DND-41 (cell line): ENCODE data around the gene PCDHGA11.
A peak's percentile ranks its signal among the peaks of the same experiment; 100 is the strongest.
"Not testable (repeated sequence)": the region's sequence is repeated elsewhere in the genome, so short reads cannot be mapped to it uniquely, and the experiment has no call there.

Experiments used
- ATAC-seq: fragments of 200-7000 bp; cut with Tn5 transposase; 3 replicates; pipeline ENCODE4 v1.9.1; 2021; ENCODE audit warnings: low read depth; ENCODE audit not compliant: insufficient read depth
- DNase-seq: peaks from one replicate; pipeline ENCODE4 v3.0.0-alpha.2; 2020
- H2AFZ ChIP-seq: 2 replicates; pipeline ENCODE4 v1.6.0; 2012; ENCODE audit warnings: low read depth, low read length
- H3K27ac ChIP-seq: 2 replicates; pipeline ENCODE4 v1.5.1; 2012; ENCODE audit warnings: low read length, inconsistent platforms
- H3K27me3 ChIP-seq: fragments of 200-600 bp; sonication (generic); 2 replicates; pipeline ENCODE4 v1.6.0; 2012; ENCODE audit warnings: low read length, mild to moderate bottlenecking, inconsistent platforms; ENCODE audit not compliant: insufficient read depth, poor library complexity
- H3K36me3 ChIP-seq: 2 replicates; pipeline ENCODE4 v1.5.1; 2012; ENCODE audit warnings: low read length, inconsistent platforms; ENCODE audit not compliant: insufficient read depth
- H3K4me1 ChIP-seq: 2 replicates; pipeline ENCODE4 v1.5.1; 2012; ENCODE audit warnings: mild to moderate bottlenecking, low read length; ENCODE audit not compliant: insufficient read depth
- H3K4me2 ChIP-seq: 2 replicates; pipeline ENCODE4 v1.6.0; 2012; ENCODE audit warnings: mild to moderate bottlenecking, moderate library complexity, low read length, inconsistent platforms; ENCODE audit not compliant: insufficient read depth
- H3K4me3 ChIP-seq, 2 experiments: fragments of 200-600 bp in 1 of 2; shearing (Covaris generic) in 1 of 2; 2 replicates each; pipeline ENCODE4 v1.5.1; 2012 to 2016; ENCODE audit warnings: inconsistent platforms in 2 of 2, low read length in 2 of 2, mild to moderate bottlenecking in 2 of 2, low read depth in 1 of 2, moderate library complexity in 1 of 2
- H3K79me2 ChIP-seq: 2 replicates; pipeline ENCODE4 v1.6.0; 2012; ENCODE audit warnings: low read length, inconsistent platforms; ENCODE audit not compliant: insufficient read depth
- H3K9ac ChIP-seq: 2 replicates; pipeline ENCODE4 v1.6.0; 2012; ENCODE audit warnings: low read depth, mild to moderate bottlenecking, inconsistent platforms, low read length, moderate library complexity
- H3K9me3 ChIP-seq: 2 replicates; pipeline ENCODE4 v1.5.1; 2012; ENCODE audit warnings: low read length, moderate library complexity, mild to moderate bottlenecking, inconsistent platforms; ENCODE audit not compliant: insufficient read depth, severe bottlenecking
- H4K20me1 ChIP-seq: 2 replicates; pipeline ENCODE4 v1.6.0; 2012; ENCODE audit warnings: low read length; ENCODE audit not compliant: insufficient read depth
- CTCF ChIP-seq: IDR thresholded peaks from 2 replicates; pipeline ENCODE4 v1.5.1; 2012; ENCODE audit warnings: borderline replicate concordance, low read length, moderate library complexity, mild to moderate bottlenecking; ENCODE audit not compliant: poor library complexity, severe bottlenecking; ENCODE audit errors: extremely low read depth
- EZH2 ChIP-seq: IDR thresholded peaks from 3 replicates; pipeline ENCODE4 v1.6.1; 2012; ENCODE audit warnings: borderline replicate concordance, low read depth, mild to moderate bottlenecking, moderate library complexity, low read length, inconsistent platforms; ENCODE audit not compliant: severe bottlenecking

The PCDHGA11 gene

GRCh38 chr5:141397756-141398551 lies 22.9 kb upstream of the PCDHGA11 start, which contains the start of gene PCDHGB5:
PCDHGB5 (plus strand) TSS chr5:141397947; CDS start chr5:141398128, 181 bp downstream.
- H3K36me3 ChIP-seq, H3K27me3 ChIP-seq, H2AFZ ChIP-seq, DNase-seq, H3K4me2 ChIP-seq, H3K9me3 ChIP-seq, ATAC-seq, H3K4me1 ChIP-seq, H3K27ac ChIP-seq, H3K9ac ChIP-seq, H4K20me1 ChIP-seq, H3K4me3 ChIP-seq, H3K79me2 ChIP-seq: not testable (repeated sequence)
- peak; percentile 10 for TF ChIP-seq CTCF

GRCh38 chr5:141398608-141399007 lies 22.2 kb upstream of the PCDHGA11 start:
- no peak for ATAC-seq
- Histone ChIP-seq H4K20me1 (no peaks in the 10 kb centered on the region), H3K9ac (no peak overlapping the region), H3K36me3 (no peaks in the 10 kb centered on the region), H3K9me3 (no peaks in the 10 kb centered on the region), H3K79me2 (no peaks in the 10 kb centered on the region), H3K4me1 (no peaks in the 10 kb centered on the region), H3K27ac (no peak overlapping the region), H2AFZ (no peak overlapping the region), H3K4me2 (no peak overlapping the region), H3K4me3 (no peak overlapping the region), H3K27me3 (no peaks in the 10 kb centered on the region)
- DNase-seq, result no peak
- TF ChIP-seq CTCF (no peak), EZH2 (no peak)

- Histone ChIP-seq H3K79me2 (no peaks in the 10 kb centered on the region), H3K9ac (no peak overlapping the region), H3K27ac (no peak overlapping the region), H3K4me2 (no peak overlapping the region), H3K9me3 (no peaks in the 10 kb centered on the region), H2AFZ (no peak overlapping the region), H3K27me3 (no peaks in the 10 kb centered on the region), H3K4me1 (no peaks in the 10 kb centered on the region), H3K4me3 (no peak overlapping the region), H3K36me3 (no peaks in the 10 kb centered on the region), H4K20me1 (no peaks in the 10 kb centered on the region)
- ATAC-seq (no peak), DNase-seq (no peak)
- TF ChIP-seq CTCF, result no peak
- TF ChIP-seq EZH2, result no peak
Observed at GRCh38 chr5:141399555-141400258, 21.1 kb upstream of the PCDHGA11 start.
